Heart left ventricle (tissue), 13 donors: ENCODE results near the gene RNF150.

ENCODE experiments used
- POLR2A ChIP-seq, 2 donors: fragments of 450-650 bp; IDR thresholded peaks; one replicate each; pipeline ENCODE4 v1.6.1; 2017; ENCODE audit warnings: antibody characterized with exemption in 2 of 2, mild to moderate bottlenecking in 2 of 2, moderate library complexity in 2 of 2
- TF ChIP-seq, protein P1 (sequence below), 12 donors: fragments of 200-600 bp; sonication (generic) in 4 of 12; IDR thresholded peaks; one replicate each; pipeline versions ENCODE4 v1.5.0 to v1.8.0; 2018 to 2022; ENCODE audit warnings: antibody characterized with exemption in 12 of 12, mild to moderate bottlenecking in 5 of 12
- donor health status: ischemic (EF 13 %, LVEDD 7.1; RV severe dilation, severe dysfunction).
- donor health status: DM: no; HTN: yes; CAD: no.
- donor health status: DM: no; HTN: no; CAD: no.
- donor health status: ischemic (EF 25% LVEDD 6.9; RV normal size, moderate dysfunction).
- donor health status: ischemic (EF 25% LVEDD 5.7; RV mildly dilated, moderate dysfunction).
- donor health status: ischemic (EF 35%, LVEDD 5.7; RV mildly dilated, moderate dysfunction).
- donor health status: nonischemic (EF 11% LVEDD 7.7; RV severe dilation, severe dysfunction).
- donor health status: DM: yes; HTN: yes; CAD: no.
- donor health status: PGD.
- donor health status: ischemic (EF 29% LVEDD 5.4; RV normal size, mild dysfunction).
- donor health status: nonischemic (EF 23%, LVEDD 6.1; RV moderate dilation, normal function).

DNA sequence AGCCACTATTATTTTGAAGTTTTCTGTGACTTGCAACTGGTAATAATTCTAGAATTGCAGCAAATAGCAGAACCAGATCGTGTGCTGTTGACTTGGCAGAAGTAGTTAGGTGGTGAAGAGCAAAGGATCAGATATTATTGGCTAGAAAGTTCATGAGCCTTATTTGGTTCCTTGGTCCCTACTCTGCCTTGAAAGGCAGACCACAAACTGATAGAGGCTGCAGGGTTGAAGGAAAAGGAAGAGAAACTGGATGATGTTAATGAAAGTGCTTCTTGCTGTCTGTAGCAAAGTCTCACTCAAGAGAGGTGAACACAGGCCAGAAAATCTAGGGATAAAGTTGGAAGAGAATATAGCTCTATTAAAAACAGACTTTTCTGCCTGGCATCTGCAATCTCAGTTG, 41.2 kb upstream of the RNF150 start:
- TF ChIP-seq, protein P1, sequence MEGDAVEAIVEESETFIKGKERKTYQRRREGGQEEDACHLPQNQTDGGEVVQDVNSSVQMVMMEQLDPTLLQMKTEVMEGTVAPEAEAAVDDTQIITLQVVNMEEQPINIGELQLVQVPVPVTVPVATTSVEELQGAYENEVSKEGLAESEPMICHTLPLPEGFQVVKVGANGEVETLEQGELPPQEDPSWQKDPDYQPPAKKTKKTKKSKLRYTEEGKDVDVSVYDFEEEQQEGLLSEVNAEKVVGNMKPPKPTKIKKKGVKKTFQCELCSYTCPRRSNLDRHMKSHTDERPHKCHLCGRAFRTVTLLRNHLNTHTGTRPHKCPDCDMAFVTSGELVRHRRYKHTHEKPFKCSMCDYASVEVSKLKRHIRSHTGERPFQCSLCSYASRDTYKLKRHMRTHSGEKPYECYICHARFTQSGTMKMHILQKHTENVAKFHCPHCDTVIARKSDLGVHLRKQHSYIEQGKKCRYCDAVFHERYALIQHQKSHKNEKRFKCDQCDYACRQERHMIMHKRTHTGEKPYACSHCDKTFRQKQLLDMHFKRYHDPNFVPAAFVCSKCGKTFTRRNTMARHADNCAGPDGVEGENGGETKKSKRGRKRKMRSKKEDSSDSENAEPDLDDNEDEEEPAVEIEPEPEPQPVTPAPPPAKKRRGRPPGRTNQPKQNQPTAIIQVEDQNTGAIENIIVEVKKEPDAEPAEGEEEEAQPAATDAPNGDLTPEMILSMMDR (IDR thresholded peaks at IDR 0.05): no peak
- TF ChIP-seq POLR2A (IDR thresholded peaks at IDR 0.05): no peak
